Mesenchymal stem cell (in vitro differentiated cells and primary cell): ENCODE measurements around the gene ARL15.

Experiments used
- DNase-seq: peaks from one replicate; pipeline ENCODE4 v3.0.0-alpha.2; 2013
- H2AFZ ChIP-seq: one replicate; pipeline ENCODE4 v1.6.1; 2013; ENCODE audit warnings: low read depth, mild to moderate bottlenecking, control low read depth, inconsistent platforms, low read length, moderate library complexity
- H2AK5ac ChIP-seq: 2 replicates; pipeline ENCODE4 v1.6.1; 2013; ENCODE audit warnings: low read length, moderate library complexity, mild to moderate bottlenecking, inconsistent platforms; ENCODE audit not compliant: severe bottlenecking
- H2BK120ac ChIP-seq: one replicate; pipeline ENCODE4 v1.6.1; 2013; ENCODE audit warnings: low read depth, mild to moderate bottlenecking, inconsistent platforms, low read length, moderate library complexity
- H2BK12ac ChIP-seq, 2 experiments: one replicate each; pipeline ENCODE4 v1.6.1; 2013; ENCODE audit warnings: inconsistent platforms in 2 of 2, low read length in 2 of 2, mild to moderate bottlenecking in 2 of 2, moderate library complexity in 2 of 2, control low read depth in 1 of 2
- H2BK15ac ChIP-seq: one replicate; pipeline ENCODE4 v1.6.1; 2013; ENCODE audit warnings: mild to moderate bottlenecking, low read depth, inconsistent platforms; ENCODE audit not compliant: poor library complexity, severe bottlenecking
- H2BK5ac ChIP-seq: 2 replicates; pipeline ENCODE4 v1.6.1; 2013; ENCODE audit warnings: low read depth, mild to moderate bottlenecking, low read length, control low read depth, inconsistent platforms; ENCODE audit not compliant: poor library complexity, severe bottlenecking
- H3K14ac ChIP-seq, 2 experiments: one replicate each; pipeline ENCODE4 v1.6.1; 2013; ENCODE audit warnings: inconsistent platforms in 2 of 2, low read length in 2 of 2, control low read depth in 1 of 2, mild to moderate bottlenecking in 1 of 2, moderate library complexity in 1 of 2
- H3K18ac ChIP-seq, 2 experiments: one replicate each; pipeline ENCODE4 v1.6.1; 2013; ENCODE audit warnings: inconsistent platforms in 2 of 2, low read length in 2 of 2, control low read depth in 1 of 2, low read depth in 1 of 2, mild to moderate bottlenecking in 1 of 2
- H3K23ac ChIP-seq, 2 experiments: one replicate each; pipeline ENCODE4 v1.6.1; 2013; ENCODE audit warnings: inconsistent platforms in 2 of 2, low read length in 2 of 2, mild to moderate bottlenecking in 2 of 2, moderate library complexity in 2 of 2, control low read depth in 1 of 2
- H3K27ac ChIP-seq: 2 replicates; pipeline ENCODE4 v1.5.1; 2013; ENCODE audit warnings: mild to moderate bottlenecking, moderate library complexity, low read length, control low read depth, inconsistent platforms; ENCODE audit not compliant: poor library complexity, severe bottlenecking
- H3K27me3 ChIP-seq, 2 experiments: 2 replicates each; pipeline versions ENCODE4 v1.6.1 to v1.7.0; 2013; ENCODE audit warnings: low read length in 2 of 2, mild to moderate bottlenecking in 2 of 2, moderate library complexity in 2 of 2, control low read depth in 1 of 2, inconsistent platforms in 1 of 2; ENCODE audit not compliant: control insufficient read depth in 1 of 2, insufficient read depth in 1 of 2
- H3K36me3 ChIP-seq, 2 experiments: 2 replicates each; pipeline versions ENCODE4 v1.6.1 to v1.7.0; 2013; ENCODE audit warnings: low read length in 2 of 2, control low read depth in 1 of 2, inconsistent platforms in 1 of 2, low read depth in 1 of 2, mild to moderate bottlenecking in 1 of 2; ENCODE audit not compliant: insufficient read depth in 2 of 2, control insufficient read depth in 1 of 2
- H3K4ac ChIP-seq, 2 experiments: one replicate each; pipeline ENCODE4 v1.6.1; 2013; ENCODE audit warnings: inconsistent platforms in 2 of 2, low read length in 2 of 2, mild to moderate bottlenecking in 2 of 2, moderate library complexity in 2 of 2, control low read depth in 1 of 2, low read depth in 1 of 2
- H3K4me1 ChIP-seq: 2 replicates; pipeline ENCODE4 v1.6.1; 2013; ENCODE audit warnings: low read depth, low read length, control low read depth; ENCODE audit not compliant: control insufficient read depth, insufficient read depth
- H3K4me2 ChIP-seq: 2 replicates; pipeline ENCODE4 v1.6.1; 2013; ENCODE audit warnings: low read length, mild to moderate bottlenecking, inconsistent platforms; ENCODE audit not compliant: poor library complexity, severe bottlenecking
- H3K4me3 ChIP-seq, 2 experiments: 2 replicates each; pipeline versions ENCODE4 v1.5.1 to v1.7.0; 2013; ENCODE audit warnings: low read length in 2 of 2, mild to moderate bottlenecking in 2 of 2, control low read depth in 1 of 2, low read depth in 1 of 2; ENCODE audit not compliant: insufficient read depth in 1 of 2
- H3K79me1 ChIP-seq: replicated peaks from 2 replicates; pipeline ENCODE4 v1.6.1; 2013; ENCODE audit warnings: mild to moderate bottlenecking, control low read depth, low read length, inconsistent platforms; ENCODE audit not compliant: poor library complexity, severe bottlenecking
- H3K9ac ChIP-seq: 2 replicates; pipeline ENCODE4 v1.7.0; 2013; ENCODE audit warnings: mild to moderate bottlenecking, low read length, moderate library complexity
- H3K9me3 ChIP-seq: 2 replicates; pipeline ENCODE4 v1.7.0; 2013; ENCODE audit warnings: mild to moderate bottlenecking, low read length; ENCODE audit not compliant: control insufficient read depth
- H4K8ac ChIP-seq: one replicate; pipeline ENCODE4 v1.6.1; 2013; ENCODE audit warnings: inconsistent platforms, mild to moderate bottlenecking, low read length, moderate library complexity
- H4K91ac ChIP-seq: one replicate; pipeline ENCODE4 v1.6.1; 2013; ENCODE audit warnings: mild to moderate bottlenecking, low read length, inconsistent platforms
- WGBS: methylation state at CpG from one replicate; pipeline ENCODE4 v1.1.7; 2013; ENCODE audit warnings: mixed read lengths; 5-methylcytosine and 5-hydroxymethylcytosine counted together

Gene ARL15

DNA sequence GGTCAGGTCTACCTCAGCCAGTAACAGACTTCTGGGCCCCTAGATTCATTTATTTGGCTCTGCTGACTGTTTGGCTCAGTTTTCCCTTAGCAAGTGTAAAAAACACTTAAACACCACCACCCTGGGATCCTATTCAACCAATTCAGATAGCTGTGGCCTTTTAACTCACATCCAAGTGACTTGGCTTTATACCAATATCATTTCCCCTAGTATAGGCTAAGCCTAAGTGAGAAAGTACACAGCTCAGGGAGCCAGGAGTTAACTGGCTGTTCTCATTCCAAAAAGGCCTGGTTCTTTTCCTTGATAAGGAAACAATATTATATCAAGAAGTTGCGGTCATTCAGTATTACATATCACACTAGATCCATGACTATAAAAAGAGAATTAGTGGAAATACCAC, 163.5 kb downstream of the ARL15 start:
- H3K14ac ChIP-seq: no peak overlapping the region
- H3K27me3 ChIP-seq: no peaks in the 10 kb centered on the region
- DNase-seq: no peak
- H2BK15ac ChIP-seq: no peak overlapping the region
- H3K23ac ChIP-seq: no peak overlapping the region
- no peak overlapping the region for H3K9ac ChIP-seq
- H3K27ac ChIP-seq: no peak overlapping the region
- WGBS: no CpG with 5 or more reads among the region's 1 CpG
- H3K4me1 ChIP-seq: no peaks in the 10 kb centered on the region
- no peak overlapping the region for H2BK12ac ChIP-seq
- H3K79me1 ChIP-seq: peaks cover 2% of the 10 kb centered on the region
- no peak overlapping the region for H3K4ac ChIP-seq
- H2BK5ac ChIP-seq: no peak overlapping the region
- H2BK120ac ChIP-seq: no peak overlapping the region
- H3K4me3 ChIP-seq: no peak overlapping the region
- H3K4me2 ChIP-seq: no peak overlapping the region
- H3K18ac ChIP-seq: no peak overlapping the region
- no peak overlapping the region for H4K91ac ChIP-seq
- no peaks in the 10 kb centered on the region for H3K36me3 ChIP-seq
- no peak overlapping the region for H4K8ac ChIP-seq
- no peaks in the 10 kb centered on the region for H3K9me3 ChIP-seq
- H2AFZ ChIP-seq: no peak overlapping the region
- H2AK5ac ChIP-seq: no peak overlapping the region

DNA sequence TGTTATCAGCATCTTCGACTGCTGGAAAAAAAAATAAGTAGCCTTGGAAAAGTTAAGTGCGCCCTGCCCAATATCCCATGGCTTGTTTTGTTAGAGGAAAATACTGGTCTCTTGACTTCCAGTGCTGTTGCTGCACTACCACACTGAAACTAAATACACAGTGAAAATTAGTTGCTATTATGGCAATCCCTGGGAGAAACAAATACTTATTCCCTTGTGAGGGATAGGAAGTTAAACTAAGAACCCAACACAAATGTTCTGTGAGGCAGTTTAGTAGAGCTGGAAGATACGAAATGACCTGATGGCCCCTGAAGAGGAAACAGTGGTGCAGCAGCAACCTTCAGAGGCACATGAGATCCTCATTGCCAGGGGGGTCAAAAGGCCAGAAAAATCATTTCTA, 164.0 kb downstream of the ARL15 start:
- Histone ChIP-seq H2BK15ac (no peak overlapping the region), H3K79me1 (peaks cover 2% of the 10 kb centered on the region), H3K14ac (no peak overlapping the region), H3K4ac (no peak overlapping the region), H3K4me3 (no peak overlapping the region), H2AK5ac (no peak overlapping the region), H3K9ac (no peak overlapping the region), H3K27ac (no peak overlapping the region), H2BK5ac (no peak overlapping the region), H3K27me3 (no peaks in the 10 kb centered on the region), H2BK12ac (no peak overlapping the region), H4K91ac (no peak overlapping the region), H3K36me3 (no peaks in the 10 kb centered on the region), H2BK120ac (no peak overlapping the region), H3K23ac (no peak overlapping the region), H3K4me2 (no peak overlapping the region), H2AFZ (no peak overlapping the region), H4K8ac (no peak overlapping the region), H3K18ac (no peak overlapping the region), H3K9me3 (no peaks in the 10 kb centered on the region), H3K4me1 (no peaks in the 10 kb centered on the region)
- WGBS: 88% methylated on average over 2 of the region's 3 CpGs
- no peak for DNase-seq

DNA sequence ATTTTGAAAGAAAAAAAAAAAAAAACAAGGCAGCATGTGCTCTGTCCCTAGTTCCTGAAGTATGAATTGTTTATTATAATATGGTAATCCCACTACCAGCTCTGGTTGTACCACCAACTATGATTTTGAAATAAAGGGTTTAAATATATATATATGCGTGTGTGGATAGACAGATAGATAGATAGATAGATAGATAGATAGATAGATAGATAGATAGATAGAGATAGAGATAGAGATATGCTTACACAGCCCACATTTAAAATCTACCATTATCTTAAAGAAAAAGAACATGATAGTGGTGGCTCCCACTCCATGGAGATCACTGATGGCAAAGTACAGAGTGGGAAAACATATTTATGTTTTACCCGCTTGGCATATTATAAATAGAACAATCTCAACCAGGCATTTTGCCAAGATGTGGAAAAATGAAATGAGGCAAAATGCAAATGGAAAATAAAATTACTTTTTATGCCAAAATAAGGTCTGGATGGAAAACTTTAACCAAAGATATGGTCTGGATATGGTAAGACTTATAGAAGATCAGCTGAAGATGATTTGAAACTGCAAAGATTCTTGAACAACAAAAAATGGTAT, 170.0 kb downstream of the ARL15 start:
- H3K4me2 ChIP-seq: no peak overlapping the region
- H2BK12ac ChIP-seq: no peak overlapping the region
- no peak overlapping the region for H2BK5ac ChIP-seq
- no peak overlapping the region for H3K9ac ChIP-seq
- DNase-seq: no peak
- H3K18ac ChIP-seq: no peak overlapping the region
- no peaks in the 10 kb centered on the region for H3K36me3 ChIP-seq
- H3K9me3 ChIP-seq: no peaks in the 10 kb centered on the region
- no peaks in the 10 kb centered on the region for H3K27me3 ChIP-seq
- WGBS: no CpG with 5 or more reads among the region's 2 CpGs
- H2AK5ac ChIP-seq: no peak overlapping the region
- no peak overlapping the region for H2AFZ ChIP-seq
- no peak overlapping the region for H4K91ac ChIP-seq
- H2BK120ac ChIP-seq: no peak overlapping the region
- no peak overlapping the region for H3K23ac ChIP-seq
- no peak overlapping the region for H2BK15ac ChIP-seq
- no peak overlapping the region for H3K14ac ChIP-seq
- no peaks in the 10 kb centered on the region for H3K4me1 ChIP-seq
- peaks cover 6% of the 10 kb centered on the region for H3K79me1 ChIP-seq
- H4K8ac ChIP-seq: no peak overlapping the region
- H3K4me3 ChIP-seq: no peak overlapping the region
- H3K4ac ChIP-seq: no peak overlapping the region
- H3K27ac ChIP-seq: no peak overlapping the region

DNA sequence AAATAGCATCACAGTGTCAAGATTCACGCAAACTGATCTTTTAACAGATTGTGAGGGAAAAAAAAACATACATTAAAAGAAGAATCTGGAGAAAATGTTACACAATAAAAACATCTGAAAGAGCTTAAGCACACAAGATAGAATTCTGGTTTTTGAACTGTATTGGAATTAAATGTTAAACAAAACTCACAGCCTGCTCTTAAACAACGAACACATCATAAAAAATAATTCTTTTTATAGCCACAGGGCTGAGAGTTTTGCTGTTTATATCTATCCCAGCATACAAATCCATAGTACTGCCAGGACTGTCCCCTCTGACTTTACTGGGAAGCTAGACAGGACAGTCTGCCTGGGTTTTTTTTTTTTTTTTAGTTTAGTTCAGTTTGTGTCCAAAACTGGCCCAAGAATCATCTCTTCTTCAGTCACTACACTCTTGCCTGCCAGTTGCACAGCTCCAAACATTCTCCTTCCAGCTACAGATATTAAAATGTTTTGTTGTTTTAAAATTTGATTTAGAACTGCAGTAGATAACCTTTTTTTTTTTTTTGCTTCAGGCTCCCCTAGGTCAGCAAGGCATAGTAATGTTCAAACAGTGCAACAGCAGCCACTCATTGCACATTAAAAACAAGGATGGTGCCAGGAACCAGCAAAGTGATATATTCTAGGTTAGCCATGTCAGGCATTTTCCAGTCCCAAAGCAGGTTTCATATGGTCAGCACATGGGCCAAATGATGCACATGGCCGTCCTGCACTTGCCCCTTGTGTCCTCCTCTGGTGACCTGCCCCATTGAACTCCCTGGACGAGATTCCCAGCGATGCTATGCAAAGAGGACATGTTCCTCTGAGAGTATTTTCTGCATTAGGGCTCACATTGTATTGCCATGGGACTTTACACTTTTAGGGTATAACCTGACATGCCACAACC, 173.6 kb downstream of the ARL15 start:
- no peak overlapping the region for H3K4me2 ChIP-seq

More for the DNA sequence above, 173.6 kb downstream of the ARL15 start:
- Histone ChIP-seq H3K4me1 (no peaks in the 10 kb centered on the region), H2AK5ac (no peak overlapping the region), H3K27me3 (no peaks in the 10 kb centered on the region), H3K4ac (no peak overlapping the region), H3K23ac (no peak overlapping the region), H3K4me3 (no peak overlapping the region), H3K79me1 (peaks cover 4% of the 10 kb centered on the region), H3K9ac (no peak overlapping the region), H2AFZ (peak overlapping the region; percentile 36), H3K18ac (no peak overlapping the region), H4K8ac (no peak overlapping the region), H3K27ac (no peak overlapping the region), H3K14ac (no peak overlapping the region), H2BK120ac (no peak overlapping the region), H2BK5ac (no peak overlapping the region), H3K36me3 (no peaks in the 10 kb centered on the region), H3K9me3 (no peaks in the 10 kb centered on the region), H4K91ac (peak overlapping the region; percentile 1), H2BK12ac (no peak overlapping the region), H2BK15ac (no peak overlapping the region)
- DNase-seq: no peak
- 81% methylated on average over 4 of the region's 5 CpGs for WGBS
